ENCODE measurements around the gene ARHGAP4. TPM values are rescaled to one million over a fixed set of nuclear protein-coding genes. Genes with fewer than 3 reads are reported as not detected.

Gene ARHGAP4
- total RNA-seq, 1 donor from 2014 or later = 94.3 TPM

- DNase-seq (ENCODE audit: low spot score in 2 of 2) = no peak
- Histone ChIP-seq H3K27me3 (no peaks in the 10 kb centered on the region), H3K9me3 (no peaks in the 10 kb centered on the region), H3K4me3 (peak overlapping the region in 1 of 2 donors; percentile 10), H3K36me3 (peaks cover 19 to 24% of the 10 kb centered on the region in 2 donors), H3K4me1 (peaks cover 10 to 21% of the 10 kb centered on the region in 2 donors), H3K27ac (peak overlapping the region; percentile 10 to 43)
- TF ChIP-seq, protein P1, sequence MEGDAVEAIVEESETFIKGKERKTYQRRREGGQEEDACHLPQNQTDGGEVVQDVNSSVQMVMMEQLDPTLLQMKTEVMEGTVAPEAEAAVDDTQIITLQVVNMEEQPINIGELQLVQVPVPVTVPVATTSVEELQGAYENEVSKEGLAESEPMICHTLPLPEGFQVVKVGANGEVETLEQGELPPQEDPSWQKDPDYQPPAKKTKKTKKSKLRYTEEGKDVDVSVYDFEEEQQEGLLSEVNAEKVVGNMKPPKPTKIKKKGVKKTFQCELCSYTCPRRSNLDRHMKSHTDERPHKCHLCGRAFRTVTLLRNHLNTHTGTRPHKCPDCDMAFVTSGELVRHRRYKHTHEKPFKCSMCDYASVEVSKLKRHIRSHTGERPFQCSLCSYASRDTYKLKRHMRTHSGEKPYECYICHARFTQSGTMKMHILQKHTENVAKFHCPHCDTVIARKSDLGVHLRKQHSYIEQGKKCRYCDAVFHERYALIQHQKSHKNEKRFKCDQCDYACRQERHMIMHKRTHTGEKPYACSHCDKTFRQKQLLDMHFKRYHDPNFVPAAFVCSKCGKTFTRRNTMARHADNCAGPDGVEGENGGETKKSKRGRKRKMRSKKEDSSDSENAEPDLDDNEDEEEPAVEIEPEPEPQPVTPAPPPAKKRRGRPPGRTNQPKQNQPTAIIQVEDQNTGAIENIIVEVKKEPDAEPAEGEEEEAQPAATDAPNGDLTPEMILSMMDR (IDR thresholded peaks at IDR 0.05) = no peak
- intact Hi-C loops (cut with DNase I) = no loop called here
Measured at GRCh38 chrX:153966841-153967535, 40.9 kb upstream of the ARHGAP4 start.

- TF ChIP-seq, protein P1 (IDR thresholded peaks at IDR 0.05) = no peak
- intact Hi-C loops (cut with DNase I) = no loop called here
- H3K27ac ChIP-seq = peak overlapping the region in 1 of 2 donors; percentile 43
- no peak for DNase-seq (ENCODE audit: low spot score in 2 of 2)
- no peaks in the 10 kb centered on the region for H3K27me3 ChIP-seq
- peaks cover 10 to 21% of the 10 kb centered on the region in 2 donors for H3K4me1 ChIP-seq
- H3K4me3 ChIP-seq = peak overlapping the region in 1 of 2 donors; percentile 10
- peaks cover 27 to 31% of the 10 kb centered on the region in 2 donors for H3K36me3 ChIP-seq
- no peaks in the 10 kb centered on the region for H3K9me3 ChIP-seq
Measured at GRCh38 chrX:153966283-153966688, 40.2 kb upstream of the ARHGAP4 start.

- Histone ChIP-seq H3K4me1 (peaks cover 10 to 21% of the 10 kb centered on the region in 2 donors), H3K27ac (no peak overlapping the region), H3K36me3 (peaks cover 35 to 39% of the 10 kb centered on the region in 2 donors), H3K9me3 (no peaks in the 10 kb centered on the region), H3K27me3 (no peaks in the 10 kb centered on the region), H3K4me3 (no peak overlapping the region)
- DNase-seq (ENCODE audit: low spot score in 2 of 2) = no peak
- intact Hi-C loops (cut with DNase I) = no loop called here
- TF ChIP-seq, protein P1 (IDR thresholded peaks at IDR 0.05) = no peak
Measured at GRCh38 chrX:153965406-153965805, 39.3 kb upstream of the ARHGAP4 start.

DNA sequence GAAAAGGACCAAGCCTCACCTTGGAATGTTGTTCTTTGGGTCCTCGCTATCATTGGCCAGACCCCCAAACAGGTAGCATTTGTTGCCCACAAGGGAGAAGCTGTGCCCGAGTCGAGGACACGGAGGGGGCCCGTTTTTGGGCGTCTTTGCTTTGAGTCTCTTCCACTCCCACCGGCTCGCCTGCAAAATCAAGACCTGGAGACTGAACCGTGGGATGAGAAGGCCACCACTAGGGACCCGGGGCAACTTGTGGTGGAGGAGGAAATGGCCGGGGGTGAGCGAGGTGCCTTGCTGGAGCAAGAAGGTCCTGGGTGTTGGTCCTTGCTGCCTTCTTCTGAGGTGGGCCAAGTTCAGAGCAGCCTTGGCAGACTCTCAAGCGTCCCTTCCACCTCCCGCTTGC, 38.0 kb upstream of the ARHGAP4 start:
- DNase-seq (ENCODE audit: low spot score in 2 of 2) = no peak
- peaks cover 46 to 52% of the 10 kb centered on the region in 2 donors for H3K36me3 ChIP-seq
- peaks cover 10 to 18% of the 10 kb centered on the region in 2 donors for H3K4me1 ChIP-seq
- TF ChIP-seq, protein P1 (IDR thresholded peaks at IDR 0.05) = no peak
- H3K27ac ChIP-seq = no peak overlapping the region
- no peak overlapping the region for H3K4me3 ChIP-seq
- no peaks in the 10 kb centered on the region for H3K27me3 ChIP-seq
- H3K9me3 ChIP-seq = no peaks in the 10 kb centered on the region
- intact Hi-C loops (cut with DNase I) = no loop called here

- no peak for DNase-seq (ENCODE audit: low spot score in 2 of 2)
- Histone ChIP-seq H3K36me3 (peaks cover 51 to 58% of the 10 kb centered on the region in 2 donors), H3K27me3 (no peaks in the 10 kb centered on the region), H3K4me3 (no peak overlapping the region), H3K9me3 (no peaks in the 10 kb centered on the region), H3K27ac (no peak overlapping the region), H3K4me1 (peaks cover 10 to 14% of the 10 kb centered on the region in 2 donors)
- TF ChIP-seq, protein P1 (IDR thresholded peaks at IDR 0.05) = no peak
- intact Hi-C loops (cut with DNase I) = no loop called here
Measured at GRCh38 chrX:153963546-153963945, 37.5 kb upstream of the ARHGAP4 start.
